ENCODE data around the gene SZT2. TPM values are rescaled to one million over a fixed set of nuclear protein-coding genes. Genes with fewer than 3 reads are reported as not detected.
"Not testable (repeated sequence)": the region's sequence is repeated elsewhere in the genome, so short reads cannot be mapped to it uniquely, and the experiment has no call there.

The SZT2 gene
- total RNA-seq, 1 experiment from 2014 or later: 71.6 TPM

GRCh38 chr1:43473463-43473862 lies 83.8 kb downstream of the SZT2 start:
- peak overlapping the region; percentile 35 for H3K4me2 ChIP-seq
- H3K9me2 ChIP-seq (ENCODE audit: insufficient read depth): no peaks in the 10 kb centered on the region
- no peak for DNase-seq
- H3K27me3 ChIP-seq (ENCODE audit: insufficient read depth, low read depth): no peaks in the 10 kb centered on the region
- no peaks in the 10 kb centered on the region for H3K9me3 ChIP-seq (ENCODE audit: insufficient read depth, low read depth)
- H3K36me3 ChIP-seq (ENCODE audit: low read depth): no peaks in the 10 kb centered on the region
- POLR2A ChIA-PET (ENCODE audit: unreplicated experiment): interaction anchor here (0.5 to 0.6 kb wide), 2 partner anchors 19 to 56 kb away, joined by 3 to 7 read pairs; no protein-coding TSS in a partner anchor
- H3K27ac ChIP-seq: peak overlapping the region; percentile 68
- intact Hi-C loops (cut with micrococcal nuclease; ENCODE audit: unreplicated experiment): loop anchor here (2.0 kb wide), 1 partner anchor 49 kb away; no protein-coding TSS in a partner anchor
- no peak overlapping the region for H3K4me3 ChIP-seq
- no peaks in the 10 kb centered on the region for H4K20me1 ChIP-seq (ENCODE audit: insufficient read depth)
- peaks cover 40% of the 10 kb centered on the region for H3F3A ChIP-seq (ENCODE audit: insufficient read depth, low read depth)
- H3K4me1 ChIP-seq (replicated peaks; ENCODE audit: insufficient read depth): peaks cover 68% of the 10 kb centered on the region
- no peaks in the 10 kb centered on the region for H3K79me2 ChIP-seq (ENCODE audit: low read depth)
- TF ChIP-seq EZH2 (IDR thresholded peaks at IDR 0.05; ENCODE audit: low read depth) (no peak), CTCF (conservative IDR thresholded peaks at IDR 0.05) (no peak)
- no TSS peak for BruUV-seq (replicated peaks)
- H2AFZ ChIP-seq: no peak overlapping the region
- CTCF ChIA-PET: no interaction called here

- H4K20me1 ChIP-seq (ENCODE audit: insufficient read depth); H2AFZ ChIP-seq; H3K4me3 ChIP-seq; CTCF ChIA-PET; H3K9me2 ChIP-seq (ENCODE audit: insufficient read depth); H3K79me2 ChIP-seq (ENCODE audit: low read depth); H3K36me3 ChIP-seq (ENCODE audit: low read depth); H3K27me3 ChIP-seq (ENCODE audit: insufficient read depth, low read depth); H3K9me3 ChIP-seq (ENCODE audit: insufficient read depth, low read depth): not testable (repeated sequence)
- H3K4me1 ChIP-seq (replicated peaks; ENCODE audit: insufficient read depth): peaks cover 68% of the 10 kb centered on the region
- BruUV-seq (replicated peaks): TSS peak; percentile 88
- DNase-seq: peak; percentile 53 to 81
- H3K27ac ChIP-seq: peak overlapping the region; percentile 66
- intact Hi-C loops (cut with micrococcal nuclease; ENCODE audit: unreplicated experiment): loop anchor here (1.0 kb wide), 1 partner anchor 47 kb away; no protein-coding TSS in a partner anchor
- H3K4me2 ChIP-seq: peak overlapping the region; percentile 51
- peaks cover 40% of the 10 kb centered on the region for H3F3A ChIP-seq (ENCODE audit: insufficient read depth, low read depth)
- POLR2A ChIA-PET (ENCODE audit: unreplicated experiment): interaction anchor here (0.6 kb wide), 1 partner anchor 21 kb away, joined by 4 read pairs; no protein-coding TSS in a partner anchor
Observed at GRCh38 chr1:43475611-43476401, 86.1 kb downstream of the SZT2 start.

- Histone ChIP-seq H3K27me3 (ENCODE audit: insufficient read depth, low read depth) (no peaks in the 10 kb centered on the region), H2AFZ (no peak overlapping the region), H3K4me3 (no peak overlapping the region), H3K9me3 (ENCODE audit: insufficient read depth, low read depth) (no peaks in the 10 kb centered on the region), H4K20me1 (ENCODE audit: insufficient read depth) (no peaks in the 10 kb centered on the region), H3K27ac (0 out of 2 replicates have a peak overlapping the region, but pooled peaks have one; percentile 17), H3K4me1 (replicated peaks; ENCODE audit: insufficient read depth) (peaks cover 56% of the 10 kb centered on the region), H3F3A (ENCODE audit: insufficient read depth, low read depth) (peaks cover 29% of the 10 kb centered on the region), H3K36me3 (ENCODE audit: low read depth) (no peaks in the 10 kb centered on the region), H3K79me2 (ENCODE audit: low read depth) (no peaks in the 10 kb centered on the region), H3K9me2 (ENCODE audit: insufficient read depth) (no peaks in the 10 kb centered on the region), H3K4me2 (no peak overlapping the region)
- BruUV-seq (replicated peaks): no TSS peak
- intact Hi-C loops (cut with micrococcal nuclease; ENCODE audit: unreplicated experiment): no loop called here
- TF ChIP-seq EZH2 (IDR thresholded peaks at IDR 0.05; ENCODE audit: low read depth): no peak
- TF ChIP-seq CTCF (conservative IDR thresholded peaks at IDR 0.05): no peak
- ChIA-PET CTCF (no interaction called here), POLR2A (ENCODE audit: unreplicated experiment) (no interaction called here)
- DNase-seq: no peak
Observed at GRCh38 chr1:43477716-43478115, 88.0 kb downstream of the SZT2 start.
